Measurements from ENCODE around the gene MDP1.

Gene MDP1

GRCh38 chr14:24181371-24182077, 34.3 kb downstream of the MDP1 start:
- DNase-seq (ENCODE audit: low read depth, low spot score): no peak

GRCh38 chr14:24179961-24180796, 35.7 kb downstream of the MDP1 start:
- no peak for DNase-seq (ENCODE audit: low read depth, low spot score)

DNA sequence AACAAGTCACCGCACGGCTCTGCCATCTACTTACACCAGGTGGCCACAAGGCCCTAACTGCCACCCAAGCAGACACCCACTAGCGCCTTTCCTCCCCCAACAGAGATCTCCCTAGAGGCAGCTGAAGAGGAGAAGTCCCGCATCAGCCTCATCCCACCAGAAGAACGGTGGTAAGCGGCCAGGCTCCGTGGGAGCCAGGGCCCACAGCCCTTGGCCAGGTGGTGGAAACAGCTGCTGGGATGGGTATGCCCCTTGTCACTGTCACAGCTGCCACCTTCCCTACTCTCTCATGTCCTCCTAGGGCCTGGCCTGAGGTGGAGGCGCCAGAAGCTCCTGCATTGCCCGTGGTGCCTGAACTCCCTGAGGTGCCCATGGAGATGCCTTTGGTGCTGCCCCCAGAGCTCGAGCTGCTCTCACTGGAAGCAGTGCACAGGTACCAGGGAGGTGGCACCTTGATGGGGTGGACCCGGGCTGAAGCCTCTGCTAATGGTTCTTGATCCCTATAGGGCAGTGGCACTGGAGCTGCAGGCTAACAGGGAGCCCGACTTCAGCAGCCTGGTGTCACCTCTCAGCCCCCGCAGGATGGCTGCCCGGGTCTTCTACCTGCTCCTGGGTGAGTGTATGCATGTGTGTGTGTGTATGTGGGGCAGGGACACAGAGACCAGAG, 36.4 kb downstream of the MDP1 start:
- DNase-seq (ENCODE audit: low read depth, low spot score): no peak

DNA sequence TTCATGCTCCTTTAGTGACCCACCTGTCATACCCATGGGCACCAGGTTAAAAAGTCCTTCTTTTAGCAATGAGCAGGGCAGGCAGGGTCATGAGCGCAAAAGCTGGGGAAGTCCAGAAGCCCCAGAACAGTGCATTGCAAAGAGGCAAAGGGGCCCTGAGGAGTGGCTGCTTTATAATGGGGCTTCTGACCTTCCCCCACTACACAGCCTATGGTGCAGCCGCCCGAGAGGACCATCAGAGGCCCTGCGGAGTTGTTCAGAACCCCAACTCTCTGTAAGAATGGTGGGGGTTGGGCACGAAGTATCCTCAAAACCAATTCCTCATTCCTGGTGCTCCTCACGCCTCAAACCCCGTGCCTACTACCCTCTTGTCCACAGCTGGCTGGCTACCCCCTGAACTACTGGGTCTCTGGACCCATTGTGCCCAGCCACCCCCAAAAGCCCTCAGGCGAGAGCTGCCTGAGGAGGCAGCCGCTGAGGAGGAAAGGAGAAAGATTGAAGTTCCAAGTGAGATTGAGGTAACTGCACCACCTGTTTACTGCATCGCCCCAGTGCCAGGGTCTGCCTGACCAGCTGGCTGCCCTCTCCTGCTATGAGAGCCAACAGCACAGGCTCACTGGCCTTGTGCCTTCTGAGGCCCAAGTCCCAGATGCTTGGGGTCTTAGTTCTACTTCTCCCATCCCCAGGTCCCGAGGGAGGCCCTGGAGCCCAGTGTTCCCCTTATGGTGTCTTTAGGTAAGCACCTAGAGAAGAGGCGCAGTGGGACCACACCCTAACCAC, 37.3 kb downstream of the MDP1 start:
- DNase-seq (ENCODE audit: low read depth, low spot score): no peak

- DNase-seq (ENCODE audit: low read depth, low spot score): no peak
These were observed 38.0 kb downstream of the MDP1 start for GRCh38 chr14:24177891-24178290.

- DNase-seq (ENCODE audit: low read depth, low spot score): no peak
These were observed 38.6 kb downstream of the MDP1 start for GRCh38 chr14:24177041-24177825.

DNA sequence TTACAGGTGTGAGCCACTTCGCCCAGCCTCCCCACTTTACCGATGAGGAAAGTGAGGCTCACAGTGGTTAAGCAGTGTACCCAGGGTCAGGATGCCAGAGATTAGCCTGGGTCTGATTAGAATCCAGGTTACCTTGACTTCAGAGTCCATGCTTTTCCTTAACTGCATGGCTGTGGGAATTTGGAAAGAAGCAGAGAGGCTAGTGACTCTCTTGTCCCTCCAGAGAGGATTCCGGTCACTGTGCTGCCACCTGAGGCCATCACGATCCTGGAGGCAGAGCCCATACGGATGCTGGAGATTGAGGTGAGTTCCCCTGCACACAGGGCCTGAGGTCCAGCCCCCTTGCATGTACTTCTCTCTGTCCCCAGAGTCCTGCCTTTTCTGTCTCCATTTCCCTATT, 39.3 kb downstream of the MDP1 start:
- DNase-seq (ENCODE audit: low read depth, low spot score): no peak

DNA sequence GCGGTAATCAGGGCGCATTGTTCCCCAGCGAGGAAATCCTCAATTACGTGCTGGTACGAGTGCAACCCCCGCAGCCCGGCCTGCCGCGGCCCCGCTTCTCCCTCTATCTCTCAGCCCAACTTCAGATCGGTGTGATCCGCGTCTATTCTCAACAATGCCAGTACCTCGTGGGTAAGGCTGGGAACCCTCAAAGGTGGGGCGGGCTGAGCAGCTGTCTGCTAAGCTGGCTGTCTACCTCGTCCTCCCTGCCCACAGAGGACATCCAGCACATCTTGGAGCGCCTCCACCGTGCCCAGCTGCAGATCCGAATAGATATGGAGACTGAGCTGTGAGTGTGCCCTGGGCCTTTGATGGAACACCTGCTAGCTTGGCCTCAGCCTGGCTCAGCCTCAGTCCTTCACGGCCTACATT, 43.0 kb downstream of the MDP1 start:
- DNase-seq (ENCODE audit: low read depth, low spot score): no peak

DNA sequence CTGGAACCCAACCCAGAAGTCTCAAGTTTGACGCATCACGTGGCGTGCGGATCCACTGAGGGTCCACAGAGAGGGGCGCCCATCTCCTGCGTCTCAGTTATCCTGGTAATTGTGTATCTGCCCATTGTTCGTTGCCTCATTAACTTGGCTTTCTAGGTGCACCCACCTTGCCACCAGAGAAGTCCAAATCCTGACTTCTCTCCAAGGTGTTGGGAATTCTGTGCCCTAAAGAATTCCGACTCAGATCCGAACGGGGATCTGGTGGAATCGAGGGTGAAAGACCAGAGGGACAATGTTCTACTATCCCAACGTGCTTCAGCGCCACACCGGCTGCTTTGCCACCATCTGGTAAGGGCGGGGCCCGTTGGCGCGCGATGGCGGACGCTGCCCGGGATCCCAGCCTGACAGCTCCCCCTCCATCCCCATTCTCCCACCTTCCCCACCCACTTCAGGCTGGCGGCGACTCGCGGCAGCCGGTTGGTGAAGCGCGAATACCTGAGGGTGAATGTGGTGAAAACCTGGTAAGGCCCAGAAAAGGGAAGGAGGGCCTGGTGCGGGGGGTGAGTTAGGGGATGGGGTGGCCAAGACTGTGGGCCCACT, 43.5 kb downstream of the MDP1 start:
- no peak for DNase-seq (ENCODE audit: low read depth, low spot score)

DNA sequence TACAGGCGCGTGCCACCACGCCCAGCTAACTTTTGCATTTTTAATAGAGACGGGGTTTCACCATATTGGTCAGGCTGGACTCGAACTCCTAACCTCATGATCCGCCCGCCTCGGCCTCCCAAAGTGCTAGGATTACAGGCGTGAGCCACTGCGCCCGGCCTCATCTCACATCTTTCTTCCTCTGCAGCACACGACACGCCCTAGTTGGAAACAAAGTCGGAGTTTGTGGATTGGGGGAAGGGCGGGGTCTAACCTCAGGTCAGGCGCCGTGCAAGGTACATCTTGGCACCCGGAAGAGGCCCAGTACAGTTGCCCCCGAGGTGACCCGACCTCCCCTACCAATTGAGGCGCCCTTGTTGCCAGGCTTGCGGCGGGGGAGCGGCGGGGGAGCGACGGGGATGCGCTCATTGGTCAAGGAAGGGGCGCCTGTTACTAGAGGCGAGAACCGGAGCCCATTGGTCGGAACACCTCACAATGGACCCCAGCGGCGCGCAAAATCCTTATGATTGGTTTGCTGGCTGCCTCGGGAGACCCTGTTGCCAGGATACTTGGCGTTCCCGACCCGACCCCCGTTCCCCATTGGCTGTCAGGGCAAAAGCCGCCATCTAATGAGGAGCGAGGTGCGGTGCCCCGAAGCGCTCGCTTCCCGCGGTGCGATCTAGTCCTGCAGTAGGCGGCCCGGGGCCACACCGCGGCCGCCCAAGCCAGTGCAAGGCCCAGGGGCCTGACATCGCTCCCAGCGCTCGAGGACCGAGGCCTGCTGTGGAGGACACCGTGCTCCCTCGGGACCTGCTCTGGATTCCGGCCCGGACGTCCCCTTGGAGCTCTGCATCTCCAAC, 44.2 kb downstream of the MDP1 start, which contains the start of gene REC8:
Gene REC8 (plus strand): TSS at position 659 of the 839 bp plus-strand sequence. CDS start 473 bp downstream, outside the sequence.
- DNase-seq (ENCODE audit: low read depth, low spot score): peak; percentile 61

- no peak for DNase-seq (ENCODE audit: low read depth, low spot score)
These were observed 48.3 kb downstream of the MDP1 start for GRCh38 chr14:24167469-24168114.

GRCh38 chr14:24165785-24166184, 50.1 kb downstream of the MDP1 start:
- DNase-seq (ENCODE audit: low read depth, low spot score): no peak

DNA sequence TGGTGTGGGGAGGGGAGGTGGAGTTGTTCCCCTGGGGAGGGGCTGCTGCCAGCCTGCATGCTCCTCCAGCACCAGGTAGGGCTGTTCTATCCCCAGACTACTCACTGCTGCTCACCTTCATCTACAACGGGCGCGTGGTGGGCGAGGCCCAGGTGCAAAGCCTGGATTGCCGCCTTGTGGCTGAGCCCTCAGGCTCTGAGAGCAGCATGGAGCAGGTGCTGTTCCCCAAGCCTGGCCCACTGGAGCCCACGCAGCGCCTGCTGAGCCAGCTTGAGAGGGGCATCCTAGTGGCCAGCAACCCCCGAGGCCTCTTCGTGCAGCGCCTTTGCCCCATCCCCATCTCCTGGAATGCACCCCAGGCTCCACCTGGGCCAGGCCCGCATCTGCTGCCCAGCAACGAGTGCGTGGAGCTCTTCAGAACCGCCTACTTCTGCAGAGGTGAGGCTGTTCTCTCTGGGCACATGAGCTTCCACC, 51.3 kb downstream of the MDP1 start:
- no peak for DNase-seq (ENCODE audit: low read depth, low spot score)

Data from brain pericyte (primary cell).